Endodermal cell (in vitro differentiated cells): ENCODE measurements around the gene OPRD1. TPM values are rescaled to one million over a fixed set of nuclear protein-coding genes. Genes with fewer than 3 reads are reported as not detected.

ENCODE experiments used
- DNase-seq: peaks from one replicate; pipeline ENCODE4 v3.0.0-alpha.2; 2017
- H3K27ac ChIP-seq: 2 replicates; pipeline ENCODE4 v1.5.1; 2013; ENCODE audit warnings: mild to moderate bottlenecking, low read depth, low read length, moderate library complexity
- H3K27me3 ChIP-seq: 2 replicates; pipeline ENCODE4 v1.6.1; 2013; ENCODE audit warnings: mild to moderate bottlenecking, low read length, moderate library complexity; ENCODE audit not compliant: insufficient read depth, control insufficient read depth, poor library complexity, severe bottlenecking
- H3K36me3 ChIP-seq: 2 replicates; pipeline ENCODE4 v1.7.0; 2013; ENCODE audit warnings: mild to moderate bottlenecking, low read length, moderate library complexity; ENCODE audit not compliant: control insufficient read depth, insufficient read depth
- H3K4me1 ChIP-seq: one replicate; pipeline ENCODE4 v1.7.0; 2013; ENCODE audit warnings: low read length; ENCODE audit not compliant: control insufficient read depth, insufficient read depth
- H3K4me3 ChIP-seq: 2 replicates; pipeline ENCODE4 v1.5.1; 2013; ENCODE audit warnings: mild to moderate bottlenecking, low read length, moderate library complexity
- H3K9ac ChIP-seq: 2 replicates; pipeline ENCODE4 v1.6.1; 2013; ENCODE audit warnings: mild to moderate bottlenecking, low read length, moderate library complexity; ENCODE audit not compliant: poor library complexity, severe bottlenecking; ENCODE audit errors: extremely low read depth
- H3K9me3 ChIP-seq: 2 replicates; pipeline ENCODE4 v1.6.1; 2013; ENCODE audit warnings: mild to moderate bottlenecking, low read length, moderate library complexity; ENCODE audit not compliant: control insufficient read depth
- H3K27ac Mint-ChIP-seq: 2 replicates; pipeline ENCODE4 v1.8.0; 2020; ENCODE audit warnings: mixed read lengths
- H3K27me3 Mint-ChIP-seq: 2 replicates; pipeline ENCODE4 v1.8.0; 2021; ENCODE audit warnings: mild to moderate bottlenecking, mixed read lengths; ENCODE audit not compliant: insufficient read depth
- H3K36me3 Mint-ChIP-seq: 2 replicates; pipeline ENCODE4 v1.8.0; 2020; ENCODE audit warnings: low read depth, mixed read lengths
- H3K4me1 Mint-ChIP-seq: 2 replicates; pipeline ENCODE4 v1.8.0; 2020; ENCODE audit warnings: mixed read lengths
- H3K4me3 Mint-ChIP-seq: 2 replicates; pipeline ENCODE4 v1.8.0; 2020; ENCODE audit warnings: mild to moderate bottlenecking, moderate library complexity, mixed read lengths
- H3K9me3 Mint-ChIP-seq: 2 replicates; pipeline ENCODE4 v1.8.0; 2020; ENCODE audit warnings: mild to moderate bottlenecking, mixed read lengths
- CTCF ChIP-seq: fragments of 200-600 bp; sonication (generic); conservative IDR thresholded peaks from 2 replicates; pipeline ENCODE4 v1.5.0; 2021; ENCODE audit warnings: antibody characterized with exemption, mild to moderate bottlenecking
- WGBS, 2 experiments: methylation state at CpG; one replicate each; pipeline versions ENCODE4 v1.1.5 to v1.1.7; 2013; ENCODE audit warnings: missing lambda C conversion rate in 2 of 2, mixed read lengths in 1 of 2; ENCODE audit not compliant: insufficient coverage in 1 of 2, insufficient read length in 1 of 2; 5-methylcytosine and 5-hydroxymethylcytosine counted together
- total RNA-seq, 2 donors: library from RNA; stranded (reverse); fragmentation: NEBNext Ultra II Directional in 1 of 2; extraction: Animal tissue kit (Norgen Biotek cat#: 25700) in 1 of 2; gene quantifications; 2 replicates in 1 of 2; 3 replicates in 1 of 2; pipeline ENCODE4 v1.2.1, GENCODE V29; 2021

Gene OPRD1
- total RNA-seq, 2 donors from 2014 or later: 0.55 to 0.75 TPM

GRCh38 chr1:28897789-28898188 lies 85.8 kb downstream of the OPRD1 start:
- Histone ChIP-seq H3K27me3 (no peaks in the 10 kb centered on the region), H3K9ac (no peak overlapping the region), H3K4me1 (peaks cover 3% of the 10 kb centered on the region), H3K9me3 (no peaks in the 10 kb centered on the region), H3K27ac (no peak overlapping the region), H3K36me3 (no peaks in the 10 kb centered on the region), H3K4me3 (no peak overlapping the region)
- no peak for DNase-seq
- peak overlapping the region; percentile 55 for H3K27ac Mint-ChIP-seq
- H3K36me3 Mint-ChIP-seq: no peaks in the 10 kb centered on the region
- H3K4me1 Mint-ChIP-seq: peaks cover 2% of the 10 kb centered on the region
- no peaks in the 10 kb centered on the region for H3K27me3 Mint-ChIP-seq
- no peak overlapping the region for H3K4me3 Mint-ChIP-seq
- WGBS, 2 experiments: 60 to 88% methylated on average over 1 to 4 of the region's 4 CpGs
- H3K9me3 Mint-ChIP-seq: no peaks in the 10 kb centered on the region
- TF ChIP-seq CTCF: no peak

GRCh38 chr1:28898405-28898881 lies 86.5 kb downstream of the OPRD1 start:
- Mint-ChIP-seq H3K9me3 (no peaks in the 10 kb centered on the region), H3K27me3 (no peaks in the 10 kb centered on the region), H3K27ac (no peak overlapping the region), H3K36me3 (no peaks in the 10 kb centered on the region), H3K4me3 (no peak overlapping the region), H3K4me1 (peaks cover 2% of the 10 kb centered on the region)
- Histone ChIP-seq H3K36me3 (no peaks in the 10 kb centered on the region), H3K27me3 (no peaks in the 10 kb centered on the region), H3K4me3 (no peak overlapping the region), H3K27ac (no peak overlapping the region), H3K9me3 (no peaks in the 10 kb centered on the region), H3K4me1 (peaks cover 2% of the 10 kb centered on the region), H3K9ac (no peak overlapping the region)
- 92 to 100% methylated on average over 1 to 3 of the region's 3 CpGs for WGBS, 2 experiments
- TF ChIP-seq CTCF: no peak
- no peak for DNase-seq

GRCh38 chr1:28899267-28899666 lies 87.3 kb downstream of the OPRD1 start:
- no peaks in the 10 kb centered on the region for H3K4me1 ChIP-seq
- WGBS, 2 experiments: 86 to 89% methylated on average over 1 to 2 of the region's 2 CpGs
- no peak for TF ChIP-seq CTCF
- H3K27me3 ChIP-seq: no peaks in the 10 kb centered on the region
- Mint-ChIP-seq H3K36me3 (no peaks in the 10 kb centered on the region), H3K27me3 (no peaks in the 10 kb centered on the region), H3K9me3 (peaks cover under 1% of the 10 kb centered on the region), H3K4me1 (no peaks in the 10 kb centered on the region), H3K4me3 (no peak overlapping the region), H3K27ac (no peak overlapping the region)
- H3K36me3 ChIP-seq: no peaks in the 10 kb centered on the region
- no peak for DNase-seq
- no peak overlapping the region for H3K27ac ChIP-seq
- no peak overlapping the region for H3K9ac ChIP-seq
- H3K4me3 ChIP-seq: no peak overlapping the region
- peaks cover 2% of the 10 kb centered on the region for H3K9me3 ChIP-seq
